Activated CD4-positive, CD25-positive, alpha-beta regulatory T cell (primary cell): ENCODE results near the gene MOXD1.
A peak's percentile ranks its signal among the peaks of the same experiment; 100 is the strongest.
"Not testable (repeated sequence)": the region's sequence is repeated elsewhere in the genome, so short reads cannot be mapped to it uniquely, and the experiment has no call there.

Source experiments
- DNase-seq, 4 experiments: peaks; one replicate each; lab custom pipeline; 2025; lab: John Stamatoyannopoulos, UW

MOXD1 gene

DNA sequence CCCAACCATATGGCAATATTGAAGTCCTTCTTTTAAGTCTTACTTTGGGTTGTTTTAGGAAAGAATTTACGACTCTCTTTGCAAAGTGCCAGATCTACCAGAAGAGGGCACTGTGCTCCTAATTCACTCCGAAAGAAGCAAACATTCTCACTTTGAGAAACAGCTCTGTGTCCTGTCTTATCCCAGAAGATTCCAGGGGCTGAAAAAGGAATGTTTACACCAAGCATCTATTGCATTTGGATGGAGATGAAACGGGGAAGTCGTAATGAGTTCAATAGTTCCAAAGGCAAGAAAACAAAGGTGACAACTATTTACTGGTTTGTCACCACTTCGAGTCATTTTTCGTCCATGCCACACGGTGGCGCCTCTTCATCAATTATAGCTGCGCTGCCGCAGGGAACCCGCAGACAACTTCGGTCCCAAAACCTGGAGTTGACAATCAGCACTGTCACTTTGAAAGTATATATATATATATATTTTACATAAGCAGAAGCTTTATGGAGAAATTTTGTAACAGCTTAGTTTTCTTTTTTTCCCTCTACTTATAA is 121.6 kb downstream of the MOXD1 start:
- DNase-seq: peak; percentile 21 to 44 (median 38)

DNA sequence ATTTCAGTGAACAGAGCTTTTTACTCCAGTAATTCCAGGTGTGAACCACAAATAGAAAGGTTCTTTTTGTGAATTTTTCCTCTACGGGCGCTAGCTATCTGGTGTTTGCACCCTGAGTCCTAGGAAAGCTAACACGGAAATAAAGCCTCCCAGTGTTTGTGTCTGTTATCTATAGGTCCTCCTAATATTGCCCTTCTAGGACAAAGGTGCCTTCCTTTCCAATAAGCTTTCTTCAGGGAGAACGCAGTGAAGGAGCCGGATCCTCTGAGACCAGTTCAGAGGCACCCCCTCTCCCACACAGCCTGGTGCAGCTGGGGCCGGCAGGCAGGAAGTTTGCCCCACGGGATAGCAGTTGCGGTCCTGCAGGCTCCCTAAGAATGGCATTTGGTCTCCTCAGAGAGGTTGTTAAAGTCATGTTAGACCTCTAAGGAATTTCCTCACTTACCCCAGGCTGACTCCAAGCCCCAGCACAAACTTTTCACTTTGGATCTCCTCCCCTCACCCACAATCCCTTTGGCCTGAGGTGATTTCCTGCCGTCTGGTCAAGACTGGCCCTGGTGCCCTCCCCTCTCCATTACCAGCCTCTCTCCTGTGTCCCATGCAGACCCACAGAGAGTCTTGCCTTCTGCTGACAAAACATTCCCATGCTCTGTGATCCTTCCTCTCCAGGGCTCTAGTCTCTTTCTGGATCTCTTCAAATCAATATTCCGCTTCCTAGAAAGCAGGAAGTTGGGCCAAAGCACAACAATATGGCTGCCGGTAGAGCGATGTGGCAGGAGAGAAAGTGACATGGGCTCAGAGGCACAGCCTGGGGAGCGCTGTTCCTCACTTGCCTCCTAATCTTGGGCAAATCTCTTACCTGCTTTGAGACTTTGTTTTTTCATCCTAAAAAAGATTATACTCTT is 126.0 kb downstream of the MOXD1 start:
- no peak for DNase-seq

DNA sequence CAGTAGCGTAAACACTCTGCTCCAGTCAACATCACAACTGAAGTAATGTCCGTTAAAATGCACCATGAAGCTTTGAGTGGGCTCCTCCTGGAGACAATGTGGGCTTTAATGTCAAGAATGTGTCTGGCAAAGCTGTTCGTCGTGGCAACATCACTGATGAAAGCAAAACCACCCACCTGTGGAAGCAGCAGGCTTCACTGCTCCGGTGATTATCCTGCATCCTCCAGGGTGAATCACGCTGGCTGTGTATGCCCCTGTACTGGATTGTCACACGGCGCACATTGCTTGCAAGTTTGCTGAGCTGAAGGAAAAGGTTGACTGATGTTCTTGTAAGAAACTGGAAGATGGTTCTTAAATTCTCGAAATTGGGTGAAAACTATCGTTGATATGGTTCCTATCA is 128.5 kb downstream of the MOXD1 start:
- no peak for DNase-seq

DNA sequence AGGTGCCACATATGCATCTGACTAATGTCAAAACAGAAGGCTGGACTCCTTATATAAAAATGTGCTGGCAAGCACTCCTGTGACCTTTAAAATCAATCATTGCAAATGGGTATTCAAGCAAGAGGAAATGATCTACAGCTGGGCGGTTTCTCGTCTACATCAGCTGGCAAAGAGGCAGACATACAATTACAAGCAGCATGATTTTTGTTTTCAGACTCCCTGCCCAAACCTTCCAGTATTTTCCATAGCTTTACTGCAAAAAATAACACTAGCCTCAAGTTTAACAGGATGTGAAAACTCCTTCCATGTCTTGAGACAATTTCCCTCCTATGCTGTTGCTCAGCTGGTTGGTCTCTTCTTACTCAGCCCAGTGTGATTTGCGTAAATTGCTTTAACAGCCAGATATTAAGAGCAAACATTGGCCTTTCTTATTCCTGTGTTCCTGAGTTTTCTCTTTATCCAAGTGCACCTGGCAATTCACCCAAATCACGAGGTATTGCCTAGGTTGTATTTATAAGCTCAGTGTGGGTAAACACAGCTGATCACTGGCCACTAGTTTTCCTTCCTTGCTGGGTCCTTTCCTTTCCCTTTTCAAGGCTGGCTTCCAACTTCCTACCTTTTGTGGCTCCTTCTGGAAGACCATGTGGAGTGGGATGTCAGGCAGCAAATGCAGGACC is 130.4 kb downstream of the MOXD1 start:
- DNase-seq: no peak

DNA sequence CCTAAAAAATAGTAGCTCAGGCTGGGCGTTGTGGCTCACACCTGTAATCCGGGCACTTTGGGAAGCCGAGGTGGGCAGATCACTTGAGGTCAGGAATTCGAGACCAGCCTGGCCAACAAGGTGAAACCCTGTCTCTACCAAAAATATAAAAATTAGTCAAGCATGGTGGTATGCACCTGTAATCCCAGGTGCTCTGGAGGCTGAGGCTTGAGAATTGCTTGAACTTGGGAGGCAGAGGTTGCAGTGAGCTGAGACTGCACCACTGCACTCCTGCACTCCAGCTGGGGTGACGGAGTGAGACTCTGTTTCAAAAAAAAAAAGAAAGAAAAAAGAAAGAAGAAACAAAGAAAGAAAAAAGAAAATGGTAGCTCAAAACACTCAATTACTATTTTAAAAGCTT is 132.6 kb downstream of the MOXD1 start:
- not testable (repeated sequence) for DNase-seq

DNA sequence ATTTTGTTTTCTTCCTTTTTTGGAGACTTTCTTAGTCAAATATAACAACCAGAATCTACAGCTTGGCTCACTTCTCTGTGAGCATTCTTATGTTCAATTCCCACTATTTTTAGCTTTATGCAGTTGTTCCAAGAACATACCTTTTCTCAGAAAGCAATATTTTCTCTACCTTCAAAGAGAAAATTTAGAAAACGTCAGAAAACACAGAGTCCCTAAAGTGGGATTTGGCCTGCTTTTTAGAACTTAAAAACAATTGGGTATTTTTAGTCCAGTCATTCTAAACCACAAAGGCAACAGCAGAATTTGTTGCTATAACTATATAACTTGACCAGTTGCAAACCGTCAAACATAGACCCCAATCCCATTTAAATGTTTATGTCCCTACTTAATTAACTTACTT is 133.1 kb downstream of the MOXD1 start:
- DNase-seq: no peak

DNA sequence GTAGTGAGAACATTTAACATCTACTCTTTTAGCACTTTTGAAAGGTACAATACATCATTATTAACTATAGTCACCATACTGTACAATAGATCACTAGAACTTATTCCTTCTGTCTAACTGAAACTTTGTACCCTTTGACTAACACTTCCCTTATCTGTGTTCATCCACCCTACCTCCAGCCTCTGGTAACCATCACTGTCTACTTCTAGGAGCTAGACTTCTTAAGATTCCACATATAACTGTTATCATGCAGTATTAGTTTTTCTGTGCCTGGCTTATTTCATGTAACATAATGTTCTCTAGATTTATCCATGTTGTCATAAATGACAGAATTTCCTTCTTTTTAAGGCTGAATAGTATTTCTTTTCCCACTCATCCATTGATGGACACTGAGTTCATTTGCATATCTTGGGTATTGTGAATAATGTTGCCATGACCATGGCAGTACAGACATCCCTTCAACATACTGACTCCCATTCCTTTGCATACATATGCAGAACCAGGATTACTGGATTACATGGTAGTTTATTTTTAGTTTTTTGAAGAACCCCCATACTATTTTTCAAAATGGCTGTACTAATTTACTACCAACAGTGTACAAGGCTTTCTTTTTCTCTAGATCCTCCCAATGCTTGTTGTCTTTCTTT is 135.7 kb downstream of the MOXD1 start:
- no peak for DNase-seq

DNA sequence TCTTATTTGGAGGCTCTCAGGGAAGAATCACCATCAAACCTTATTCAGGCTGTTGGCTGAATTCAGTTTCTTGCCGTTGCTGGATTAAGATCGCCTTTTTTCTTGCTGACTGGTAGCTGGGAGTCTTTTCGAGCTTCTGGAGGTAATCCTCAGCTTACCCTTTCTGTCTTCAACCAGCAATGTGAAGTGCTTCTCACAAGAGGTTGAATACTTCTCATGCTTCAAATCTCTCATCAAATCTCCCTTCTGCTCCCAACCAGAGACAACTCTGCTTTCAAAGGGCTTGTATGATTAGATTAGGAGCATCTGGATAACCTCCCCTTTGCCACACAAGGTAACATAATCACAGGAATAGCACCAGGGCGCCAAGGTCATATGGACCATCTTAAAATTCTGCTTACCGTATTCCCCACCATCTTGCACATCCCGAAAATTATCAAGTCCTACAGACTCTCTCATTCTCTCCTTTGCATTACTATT is 137.2 kb downstream of the MOXD1 start:
- no peak for DNase-seq

DNA sequence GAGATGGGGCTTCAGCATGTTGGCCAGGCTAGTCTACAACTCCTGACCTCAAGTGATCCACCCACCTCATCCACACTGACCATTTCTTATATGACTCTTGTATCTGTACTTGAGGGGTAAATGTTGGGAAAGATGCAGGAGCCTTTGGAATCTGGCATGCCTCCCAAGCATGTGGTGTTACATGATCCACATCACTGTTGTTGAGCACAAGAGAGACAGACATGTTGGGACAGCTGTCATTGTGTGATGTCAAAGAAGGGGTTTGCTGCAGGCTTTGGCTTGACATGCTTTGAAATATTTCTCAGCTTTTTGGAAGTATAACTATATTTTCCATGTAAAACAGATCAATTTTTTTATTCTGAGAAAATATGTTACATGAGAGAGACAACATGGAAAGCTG is 139.9 kb downstream of the MOXD1 start:
- DNase-seq: no peak

DNA sequence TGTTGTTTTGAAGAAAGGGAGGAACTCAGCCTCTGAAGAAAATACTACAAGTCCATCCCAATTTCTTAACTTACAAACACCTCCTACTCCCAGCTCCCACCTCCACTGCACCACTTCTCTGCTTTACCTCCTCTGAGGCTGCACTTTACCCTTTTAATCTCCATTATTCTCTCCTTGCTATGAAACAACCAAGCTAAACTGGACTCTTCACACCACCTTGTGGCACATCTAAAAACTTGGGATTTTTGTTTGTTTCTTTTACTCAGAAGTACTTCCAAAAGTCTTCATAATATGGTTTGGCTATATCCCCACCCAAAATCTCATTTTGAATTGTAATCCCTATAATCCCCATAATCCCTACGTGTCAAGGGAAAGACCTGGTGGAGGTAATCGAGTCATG is 142.2 kb downstream of the MOXD1 start:
- no peak for DNase-seq

DNA sequence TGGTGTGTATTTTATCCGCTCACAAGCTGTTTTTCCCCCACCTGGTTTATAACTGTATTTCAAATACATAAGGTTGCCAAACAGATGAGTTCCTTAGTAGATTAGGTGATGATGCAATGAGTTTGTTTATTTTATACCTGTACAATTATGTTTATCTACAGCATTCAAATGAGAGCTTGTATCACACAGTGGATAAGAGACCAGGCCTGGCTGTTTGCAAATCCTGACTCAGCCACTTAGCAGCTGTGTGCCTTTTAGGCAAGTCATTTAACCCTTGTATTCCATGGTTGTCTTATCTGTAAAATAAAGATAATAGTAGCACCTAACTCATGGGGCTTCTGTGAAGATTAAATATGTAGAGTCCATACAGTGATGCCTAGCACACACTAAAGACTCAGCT is 143.7 kb downstream of the MOXD1 start:
- no peak for DNase-seq

DNA sequence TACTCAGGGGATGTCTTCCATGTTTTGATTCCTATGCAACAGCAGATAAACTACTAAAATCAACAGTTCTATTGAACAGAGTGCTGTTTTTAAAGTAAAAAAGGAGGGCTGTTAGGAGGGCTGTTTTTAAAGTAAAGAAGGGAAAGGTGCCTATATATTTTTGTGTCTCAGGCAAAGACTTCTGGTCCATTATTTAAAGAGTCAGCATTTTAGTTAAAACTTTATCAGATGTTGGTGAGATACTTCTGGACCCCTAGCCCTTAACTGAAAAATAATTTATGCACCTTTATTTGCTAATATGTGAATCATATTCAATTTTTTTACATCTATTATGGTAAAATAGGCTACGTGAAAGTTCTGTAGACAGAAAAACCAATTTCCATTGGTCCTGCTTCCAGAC is 144.8 kb downstream of the MOXD1 start:
- DNase-seq: no peak

DNA sequence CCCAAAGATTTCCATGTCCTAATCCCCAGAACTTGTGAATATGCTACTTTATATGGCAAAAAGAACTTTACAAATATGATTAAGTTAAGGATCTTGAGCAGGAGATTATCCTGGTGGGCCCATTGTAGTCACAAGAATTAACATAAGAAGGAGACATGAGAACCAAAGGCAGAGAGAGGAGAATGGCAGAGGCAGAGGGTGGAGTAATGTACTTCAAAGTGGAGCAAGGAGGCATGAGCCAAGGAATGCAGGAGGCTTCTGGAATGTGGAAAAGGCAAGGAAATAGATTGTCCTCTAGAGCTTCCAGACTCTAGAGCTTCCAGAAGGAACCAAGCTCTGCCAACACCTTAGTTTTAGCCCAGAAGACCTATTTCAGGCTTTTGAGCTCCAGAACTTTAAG is 147.4 kb downstream of the MOXD1 start:
- DNase-seq: no peak

DNA sequence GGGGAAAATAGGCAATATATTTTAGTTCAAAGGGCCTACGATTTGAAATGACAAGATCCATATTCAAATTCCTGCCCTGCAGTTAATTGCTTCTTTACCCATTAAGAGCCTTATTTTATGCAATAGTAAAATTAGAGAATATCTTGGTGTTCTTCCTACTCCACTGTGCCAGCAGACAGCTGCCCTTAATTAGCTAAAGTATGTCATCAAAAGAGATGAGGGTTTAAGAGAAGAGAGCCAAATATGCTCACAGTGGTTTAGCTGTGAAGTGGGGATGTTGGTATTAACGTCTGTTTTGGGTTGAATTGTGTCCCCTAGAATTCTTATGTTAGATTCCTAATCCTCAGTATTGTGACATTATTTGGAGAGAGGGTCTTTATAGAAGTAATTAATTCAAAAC is 148.1 kb downstream of the MOXD1 start:
- no peak for DNase-seq

DNA sequence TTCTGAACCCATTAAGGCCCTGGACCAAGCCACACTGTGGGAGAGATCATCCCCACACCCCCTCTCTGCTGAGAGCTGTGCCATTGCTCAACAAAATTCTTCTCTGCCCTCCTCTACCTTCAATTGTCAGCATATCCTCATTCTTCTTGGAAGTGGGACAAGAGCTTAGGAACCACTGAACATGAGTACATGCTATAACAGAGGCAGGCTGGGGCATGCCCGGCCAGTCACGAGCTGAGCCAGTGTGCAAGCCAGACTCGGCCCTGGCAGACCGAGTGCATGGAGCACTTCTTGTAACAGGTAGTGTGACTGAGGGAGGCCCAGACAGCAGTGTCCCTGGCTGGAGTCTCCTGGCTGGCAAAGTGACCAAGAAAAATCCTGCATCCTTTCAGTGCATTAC is 149.2 kb downstream of the MOXD1 start:
- no peak for DNase-seq

DNA sequence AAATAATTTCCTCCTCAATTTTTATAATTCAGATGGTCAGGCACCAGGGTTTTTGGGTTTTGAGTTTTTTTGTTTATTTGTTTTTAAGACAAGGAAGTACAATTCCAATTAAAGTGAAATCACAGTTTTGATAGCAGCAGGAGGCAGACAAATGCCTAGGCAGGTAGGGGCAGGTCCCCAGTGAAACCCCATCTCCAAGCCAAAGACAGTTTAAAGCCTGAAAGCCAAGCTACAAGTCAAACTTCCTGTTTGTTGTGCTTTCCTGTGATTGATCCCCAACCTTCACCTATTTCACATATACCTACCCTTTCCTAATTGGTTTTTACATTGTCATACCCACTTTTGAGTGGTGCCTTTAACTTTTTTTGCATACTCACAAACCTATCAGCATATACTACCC is 149.6 kb downstream of the MOXD1 start:
- DNase-seq: no peak

DNA sequence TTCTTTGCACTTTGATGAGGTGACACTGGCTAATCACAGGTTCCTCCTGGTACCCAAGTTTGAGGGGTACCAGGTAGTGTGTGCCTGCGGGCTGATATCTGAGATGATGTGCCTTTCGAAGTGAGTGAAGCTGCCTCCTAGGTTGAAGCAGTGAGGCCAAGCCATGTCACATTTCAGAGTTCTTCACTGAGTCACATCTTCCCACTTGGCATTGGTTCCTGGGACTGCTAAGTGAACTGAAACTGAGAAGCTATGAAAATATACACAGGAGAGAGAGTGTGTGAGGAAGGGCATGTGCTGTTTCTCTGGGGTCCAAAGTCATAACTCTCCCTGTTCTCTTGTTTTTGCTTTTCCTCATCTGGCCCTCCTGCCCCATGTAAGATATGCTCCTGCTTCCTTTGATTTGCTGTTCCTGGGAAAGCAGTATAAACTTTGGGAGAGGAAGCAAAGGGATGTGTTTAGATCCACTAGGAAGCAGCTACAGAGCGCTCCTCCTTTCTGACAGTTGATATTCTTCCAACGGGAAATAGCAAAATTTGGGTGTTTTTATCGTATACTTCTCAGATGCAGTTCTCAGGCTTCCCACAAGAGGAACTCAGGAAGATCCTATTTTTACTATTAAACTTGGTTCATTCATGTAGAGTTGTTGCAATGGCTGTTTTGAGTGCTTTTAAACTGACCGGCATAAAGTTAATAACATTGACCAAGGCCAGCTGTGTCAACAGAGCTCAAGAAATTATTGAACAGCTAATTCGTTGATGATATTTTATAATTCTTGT is 153.7 kb downstream of the MOXD1 start:
- no peak for DNase-seq

DNA sequence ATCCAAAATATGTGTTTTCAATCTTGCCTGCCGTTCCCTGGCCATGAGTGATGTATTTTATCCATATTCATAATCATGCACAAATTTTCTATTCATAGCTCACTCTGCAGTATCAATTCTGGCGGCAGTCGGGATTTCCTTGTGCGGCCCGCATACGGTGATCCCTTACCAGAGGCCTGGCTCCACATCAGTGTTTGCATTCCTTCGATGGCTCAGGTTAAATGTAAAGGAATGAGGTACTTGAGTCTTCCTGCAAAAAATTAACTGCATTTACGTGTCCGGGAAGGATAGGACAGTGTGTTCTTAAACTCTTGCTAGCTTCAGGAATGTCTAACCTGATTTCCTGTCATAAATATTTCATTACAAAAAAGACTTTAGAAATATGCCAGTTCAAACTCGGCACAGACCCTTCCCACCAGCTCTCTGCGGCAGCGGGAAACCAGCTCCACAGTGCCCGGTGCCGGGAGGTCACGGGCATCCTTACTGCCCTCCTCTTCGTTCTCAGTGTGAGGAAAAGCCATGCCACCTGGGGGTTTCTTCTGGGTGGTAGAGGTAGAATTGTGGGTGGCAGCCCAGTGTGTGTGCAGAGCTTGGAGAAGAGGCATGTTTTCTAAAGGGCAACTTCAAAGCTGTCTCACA is 154.5 kb downstream of the MOXD1 start:
- no peak for DNase-seq

DNA sequence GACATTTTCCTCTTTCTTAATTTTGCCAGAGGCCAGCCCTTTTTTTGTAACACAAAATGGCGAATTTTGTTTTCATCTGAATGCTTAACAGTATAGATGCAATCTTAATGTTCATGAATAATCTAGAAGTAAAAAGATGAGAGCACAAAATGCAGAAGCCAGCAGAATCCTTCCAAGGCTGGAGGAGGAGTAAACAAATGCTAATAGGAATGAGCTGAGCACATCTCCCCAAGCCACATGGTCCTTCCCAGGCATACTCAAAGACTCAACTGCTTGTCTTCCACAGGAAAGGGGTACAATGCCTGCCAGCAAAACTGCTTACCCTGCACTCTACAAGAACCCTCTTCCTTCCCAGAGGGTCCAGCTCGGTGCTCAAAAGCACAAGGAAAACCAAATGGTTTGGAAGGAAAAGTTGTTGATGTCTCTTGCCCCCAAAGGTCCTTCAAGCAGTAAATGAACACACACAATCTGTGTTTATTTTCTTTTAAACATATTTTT is 155.1 kb downstream of the MOXD1 start:
- DNase-seq: no peak
